ENCODE results near the gene NBEA. TPM values are rescaled to one million over a fixed set of nuclear protein-coding genes. Genes with fewer than 3 reads are reported as not detected.

The NBEA gene
- total RNA-seq, 2 donors from 2014 or later = 7.7 to 10.2 TPM

- H3K27ac ChIP-seq = no peak overlapping the region
- ATAC-seq (ENCODE audit: insufficient number of reproducible peaks, low FRiP score, low read depth) (no peak), DNase-seq (ENCODE audit: low spot score) (no peak)
- no peak overlapping the region for H3K4me3 ChIP-seq
- no peaks in the 10 kb centered on the region for H3K36me3 ChIP-seq
- no peaks in the 10 kb centered on the region for H3K27me3 ChIP-seq (replicated peaks; ENCODE audit: insufficient read depth)
- TF ChIP-seq CTCF (IDR thresholded peaks at IDR 0.05) = no peak
- no peaks in the 10 kb centered on the region for H3K9me3 ChIP-seq
- no peaks in the 10 kb centered on the region for H3K4me1 ChIP-seq (ENCODE audit: control insufficient read depth in 1 of 2, low read depth in 2 of 2)
Measured at GRCh38 chr13:35549481-35549880, 607.4 kb downstream of the NBEA start.

GRCh38 chr13:35552172-35552844, 610.2 kb downstream of the NBEA start:
- ATAC-seq (ENCODE audit: insufficient number of reproducible peaks, low FRiP score, low read depth) (no peak), DNase-seq (ENCODE audit: low spot score) (no peak)
- H3K27ac ChIP-seq = no peak overlapping the region
- H3K4me1 ChIP-seq (ENCODE audit: control insufficient read depth in 1 of 2, low read depth in 2 of 2) = no peaks in the 10 kb centered on the region
- TF ChIP-seq CTCF (IDR thresholded peaks at IDR 0.05) = no peak
- H3K4me3 ChIP-seq = no peak overlapping the region
- no peaks in the 10 kb centered on the region for H3K36me3 ChIP-seq
- H3K27me3 ChIP-seq (replicated peaks; ENCODE audit: insufficient read depth) = no peaks in the 10 kb centered on the region
- H3K9me3 ChIP-seq = no peaks in the 10 kb centered on the region

GRCh38 chr13:35554972-35555623, 613.0 kb downstream of the NBEA start:
- DNase-seq (ENCODE audit: low spot score) (no peak), ATAC-seq (ENCODE audit: insufficient number of reproducible peaks, low FRiP score, low read depth) (no peak)
- Histone ChIP-seq H3K36me3 (no peaks in the 10 kb centered on the region), H3K4me1 (ENCODE audit: control insufficient read depth in 1 of 2, low read depth in 2 of 2) (no peaks in the 10 kb centered on the region), H3K27ac (no peak overlapping the region), H3K9me3 (no peaks in the 10 kb centered on the region), H3K4me3 (no peak overlapping the region), H3K27me3 (replicated peaks; ENCODE audit: insufficient read depth) (no peaks in the 10 kb centered on the region)
- TF ChIP-seq CTCF (IDR thresholded peaks at IDR 0.05) = no peak

GRCh38 chr13:35557475-35557874, 615.4 kb downstream of the NBEA start:
- H3K27me3 ChIP-seq (replicated peaks; ENCODE audit: insufficient read depth) = no peaks in the 10 kb centered on the region
- DNase-seq (ENCODE audit: low spot score) = no peak
- TF ChIP-seq CTCF (IDR thresholded peaks at IDR 0.05) = no peak
- no peaks in the 10 kb centered on the region for H3K4me1 ChIP-seq (ENCODE audit: control insufficient read depth in 1 of 2, low read depth in 2 of 2)
- no peak for ATAC-seq (ENCODE audit: insufficient number of reproducible peaks, low FRiP score, low read depth)
- H3K27ac ChIP-seq = no peak overlapping the region
- H3K9me3 ChIP-seq = no peaks in the 10 kb centered on the region
- no peaks in the 10 kb centered on the region for H3K36me3 ChIP-seq
- no peak overlapping the region for H3K4me3 ChIP-seq

GRCh38 chr13:35561540-35561939, 619.5 kb downstream of the NBEA start:
- Histone ChIP-seq H3K4me1 (ENCODE audit: control insufficient read depth in 1 of 2, low read depth in 2 of 2) (no peaks in the 10 kb centered on the region), H3K27ac (no peak overlapping the region), H3K27me3 (replicated peaks; ENCODE audit: insufficient read depth) (no peaks in the 10 kb centered on the region), H3K36me3 (no peaks in the 10 kb centered on the region), H3K4me3 (no peak overlapping the region), H3K9me3 (no peaks in the 10 kb centered on the region)
- no peak for TF ChIP-seq CTCF (IDR thresholded peaks at IDR 0.05)
- ATAC-seq (ENCODE audit: insufficient number of reproducible peaks, low FRiP score, low read depth) = no peak
- no peak for DNase-seq (ENCODE audit: low spot score)

Measured in thoracic aorta (tissue), 2 donors.